Liver (tissue), 3 donors: ENCODE results near the gene RASAL2.

Experiments
- CTCF ChIP-seq: fragments of 150-350 bp; IDR thresholded peaks from 2 replicates; pipeline ENCODE4 v1.5.1; 2017; ENCODE audit warnings: improper control_type of control experiment, low read depth, low read length; ENCODE audit not compliant: missing input control
- EGR1 ChIP-seq, 2 donors: IDR thresholded peaks; 2 replicates each; pipeline ENCODE4 v1.6.1; 2016 to 2018; ENCODE audit warnings: antibody characterized with exemption in 2 of 2, low read depth in 2 of 2
- GABPA ChIP-seq, 2 donors: IDR thresholded peaks in 1 of 2; conservative IDR thresholded peaks in 1 of 2; 2 replicates each; pipeline ENCODE4 v1.6.1; 2016; ENCODE audit warnings: antibody characterized with exemption in 2 of 2, mild to moderate bottlenecking in 1 of 2, moderate library complexity in 1 of 2
- HNF4A ChIP-seq, 2 donors: conservative IDR thresholded peaks; 2 replicates each; pipeline ENCODE4 v1.6.1; 2016; ENCODE audit warnings: antibody characterized with exemption in 2 of 2, mild to moderate bottlenecking in 2 of 2
- HNF4G ChIP-seq: IDR thresholded peaks from 2 replicates; pipeline ENCODE4 v1.6.1; 2016; ENCODE audit warnings: antibody characterized with exemption
- JUND ChIP-seq, 2 donors: IDR thresholded peaks; 2 replicates each; pipeline ENCODE4 v1.6.1; 2016; ENCODE audit warnings: antibody characterized with exemption in 2 of 2
- MAX ChIP-seq: IDR thresholded peaks from 2 replicates; pipeline ENCODE4 v1.6.1; 2016; ENCODE audit warnings: antibody characterized with exemption
- RAD21 ChIP-seq, 2 donors: IDR thresholded peaks; 2 replicates each; pipeline ENCODE4 v1.6.1; 2016; ENCODE audit warnings: antibody characterized with exemption in 2 of 2, mild to moderate bottlenecking in 2 of 2
- REST ChIP-seq: IDR thresholded peaks from 2 replicates; pipeline ENCODE4 v1.6.1; 2016; ENCODE audit warnings: antibody characterized with exemption, mild to moderate bottlenecking
- SP1 ChIP-seq: IDR thresholded peaks from 2 replicates; pipeline ENCODE4 v1.6.1; 2018; ENCODE audit warnings: antibody characterized with exemption, mild to moderate bottlenecking
- TAF1 ChIP-seq: conservative IDR thresholded peaks from 2 replicates; pipeline ENCODE4 v1.6.1; 2016; ENCODE audit warnings: antibody characterized with exemption, mild to moderate bottlenecking
- YY1 ChIP-seq: IDR thresholded peaks from 2 replicates; pipeline ENCODE4 v1.6.1; 2016; ENCODE audit warnings: antibody characterized with exemption, mild to moderate bottlenecking
- ZBTB33 ChIP-seq: IDR thresholded peaks from 2 replicates; pipeline ENCODE4 v1.6.1; 2016; ENCODE audit warnings: antibody characterized with exemption
- donor health status: healthy.
- donor health status: healthy.

GRCh38 chr1:178500091-178500770 is 406.3 kb downstream of the RASAL2 start:
- TF ChIP-seq CTCF (no peak), GABPA (IDR thresholded peaks at IDR 0.05 in 1 of 2, conservative IDR thresholded peaks at IDR 0.05 in 1 of 2) (no peak), REST (no peak), MAX (no peak), TAF1 (no peak), RAD21 (IDR thresholded peaks at IDR 0.05) (no peak), ZBTB33 (no peak), EGR1 (IDR thresholded peaks at IDR 0.05; ENCODE audit: low read depth in 2 of 2) (no peak), JUND (IDR thresholded peaks at IDR 0.05) (no peak), YY1 (no peak), HNF4G (no peak), HNF4A (conservative IDR thresholded peaks at IDR 0.05) (no peak), SP1 (no peak)
